IPS DF 6.9 (cell line): ENCODE data around the gene BCCIP.

Experiments used
- DNase-seq: peaks from one replicate; pipeline ENCODE4 v3.0.0-alpha.2; 2013; ENCODE audit warnings: low read depth, low spot score
- H3K27ac ChIP-seq: one replicate; pipeline ENCODE4 v1.5.1; 2013; ENCODE audit warnings: low read length, control low read depth
- H3K27me3 ChIP-seq: 2 replicates; pipeline ENCODE4 v1.6.1; 2013; ENCODE audit warnings: mild to moderate bottlenecking, low read length; ENCODE audit not compliant: control insufficient read depth, insufficient read depth
- H3K36me3 ChIP-seq: 2 replicates; pipeline ENCODE4 v1.6.1; 2013; ENCODE audit warnings: low read length; ENCODE audit not compliant: control insufficient read depth, insufficient read depth
- H3K4me1 ChIP-seq: 2 replicates; pipeline ENCODE4 v1.6.1; 2013; ENCODE audit warnings: low read length; ENCODE audit not compliant: control insufficient read depth, insufficient read depth
- H3K4me3 ChIP-seq: 2 replicates; pipeline ENCODE4 v1.5.1; 2013; ENCODE audit warnings: mild to moderate bottlenecking, low read length
- H3K9me3 ChIP-seq: 2 replicates; pipeline ENCODE4 v1.6.1; 2013; ENCODE audit warnings: low read length, inconsistent platforms; ENCODE audit not compliant: control insufficient read depth, insufficient read depth
- WGBS: extraction: QIAGEN DNeasy Blood & Tissue Kit; methylation state at CpG from one replicate; pipeline ENCODE4 v1.1.7; 2013; ENCODE audit warnings: mixed read lengths, missing lambda C conversion rate; ENCODE audit not compliant: insufficient read length, insufficient coverage; 5-methylcytosine and 5-hydroxymethylcytosine counted together

Gene BCCIP

GRCh38 chr10:125782616-125783015, 40.7 kb upstream of the BCCIP start:
- DNase-seq: no peak
- H3K27me3 ChIP-seq: no peaks in the 10 kb centered on the region
- H3K9me3 ChIP-seq: no peaks in the 10 kb centered on the region
- no CpG with 5 or more reads among the region's 11 CpGs for WGBS
- H3K36me3 ChIP-seq: no peaks in the 10 kb centered on the region; the same call in 1 of the 2 replicates
- no peak overlapping the region for H3K27ac ChIP-seq
- H3K4me3 ChIP-seq: no peak overlapping the region
- H3K4me1 ChIP-seq: no peaks in the 10 kb centered on the region

GRCh38 chr10:125783408-125783807, 39.9 kb upstream of the BCCIP start:
- no CpG with 5 or more reads among the region's 7 CpGs for WGBS
- Histone ChIP-seq H3K4me3 (no peak overlapping the region), H3K27me3 (no peaks in the 10 kb centered on the region), H3K4me1 (no peaks in the 10 kb centered on the region), H3K9me3 (no peaks in the 10 kb centered on the region), H3K36me3 (no peaks in the 10 kb centered on the region; the same call in 1 of the 2 replicates), H3K27ac (no peak overlapping the region)
- DNase-seq: no peak

- DNase-seq: no peak
- WGBS: no CpG with 5 or more reads among the region's 6 CpGs
- Histone ChIP-seq H3K27me3 (no peaks in the 10 kb centered on the region), H3K27ac (no peak overlapping the region), H3K9me3 (no peaks in the 10 kb centered on the region), H3K4me1 (no peaks in the 10 kb centered on the region), H3K4me3 (no peak overlapping the region), H3K36me3 (no peaks in the 10 kb centered on the region; the same call in 1 of the 2 replicates)
These were observed 39.4 kb upstream of the BCCIP start for GRCh38 chr10:125783957-125784356.

GRCh38 chr10:125785791-125786190, 37.6 kb upstream of the BCCIP start:
- no CpG with 5 or more reads among the region's 9 CpGs for WGBS
- Histone ChIP-seq H3K4me3 (no peak overlapping the region), H3K4me1 (no peaks in the 10 kb centered on the region), H3K36me3 (no peaks in the 10 kb centered on the region; the same call in 1 of the 2 replicates), H3K27ac (no peak overlapping the region), H3K27me3 (no peaks in the 10 kb centered on the region), H3K9me3 (no peaks in the 10 kb centered on the region)
- DNase-seq: no peak

GRCh38 chr10:125788156-125789034, 35.0 kb upstream of the BCCIP start:
- WGBS: no CpG with 5 or more reads among the region's 17 CpGs
- no peaks in the 10 kb centered on the region for H3K4me1 ChIP-seq
- H3K4me3 ChIP-seq: no peak overlapping the region
- H3K36me3 ChIP-seq: peaks cover 4% of the 10 kb centered on the region; the same call in 1 of the 2 replicates
- no peaks in the 10 kb centered on the region for H3K9me3 ChIP-seq
- H3K27me3 ChIP-seq: no peaks in the 10 kb centered on the region
- no peak for DNase-seq
- no peak overlapping the region for H3K27ac ChIP-seq

- Histone ChIP-seq H3K4me1 (no peaks in the 10 kb centered on the region), H3K4me3 (no peak overlapping the region), H3K27me3 (no peaks in the 10 kb centered on the region), H3K27ac (no peak overlapping the region), H3K9me3 (no peaks in the 10 kb centered on the region), H3K36me3 (peaks cover 4% of the 10 kb centered on the region; the same call in 1 of the 2 replicates)
- DNase-seq: no peak
- no CpG with 5 or more reads among the region's 14 CpGs for WGBS
These were observed 30.7 kb upstream of the BCCIP start for GRCh38 chr10:125792342-125793300.

GRCh38 chr10:125795128-125795527, 28.2 kb upstream of the BCCIP start:
- no peak overlapping the region for H3K27ac ChIP-seq
- H3K9me3 ChIP-seq: no peaks in the 10 kb centered on the region
- H3K36me3 ChIP-seq: peaks cover 4% of the 10 kb centered on the region; the same call in 1 of the 2 replicates
- DNase-seq: no peak
- no peaks in the 10 kb centered on the region for H3K27me3 ChIP-seq
- H3K4me1 ChIP-seq: no peaks in the 10 kb centered on the region
- WGBS: no CpG with 5 or more reads among the region's 2 CpGs
- H3K4me3 ChIP-seq: no peak overlapping the region

GRCh38 chr10:125795637-125796190, 27.6 kb upstream of the BCCIP start:
- Histone ChIP-seq H3K27me3 (no peaks in the 10 kb centered on the region), H3K4me3 (no peak overlapping the region), H3K9me3 (no peaks in the 10 kb centered on the region), H3K4me1 (no peaks in the 10 kb centered on the region), H3K27ac (no peak overlapping the region), H3K36me3 (peaks cover 4% of the 10 kb centered on the region; the same call in 1 of the 2 replicates)
- DNase-seq: no peak
- WGBS: 100% methylated on average over 1 of the region's 8 CpGs

- no peak overlapping the region for H3K4me3 ChIP-seq
- no peaks in the 10 kb centered on the region for H3K4me1 ChIP-seq
- no CpG with 5 or more reads among the region's 8 CpGs for WGBS
- H3K27ac ChIP-seq: no peak overlapping the region
- H3K27me3 ChIP-seq: no peaks in the 10 kb centered on the region
- no peak for DNase-seq
- H3K36me3 ChIP-seq: peaks cover 4% of the 10 kb centered on the region; the same call in 1 of the 2 replicates
- no peaks in the 10 kb centered on the region for H3K9me3 ChIP-seq
These were observed 25.9 kb upstream of the BCCIP start for GRCh38 chr10:125797424-125797823.
